Measurements from ENCODE around the gene RPL37A.

Gene RPL37A

DNA sequence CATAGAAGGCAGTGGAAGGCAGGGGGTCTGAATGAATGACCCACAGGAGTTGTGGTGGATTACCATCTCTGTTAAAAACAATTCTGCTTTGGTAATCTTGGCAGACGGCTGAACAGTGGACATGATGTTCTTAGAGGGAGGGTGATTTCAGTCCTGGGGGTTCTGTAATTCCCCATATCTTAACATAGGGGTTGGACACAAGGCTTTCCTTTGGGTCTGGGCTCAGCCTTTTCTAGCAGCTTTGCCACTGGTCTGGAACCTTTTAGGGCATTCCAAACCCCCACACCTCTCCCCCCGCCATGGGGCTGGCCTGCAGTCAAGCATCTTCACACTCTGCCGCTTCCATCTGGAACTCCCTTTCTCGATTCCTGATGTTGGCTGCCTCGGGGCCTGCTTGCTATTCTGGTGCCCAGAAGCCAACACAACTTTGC lies 50.3 kb downstream of the RPL37A start:
- Histone ChIP-seq H3K27ac (replicated peaks) (no peak overlapping the region), H3K4me3 (replicated peaks; ENCODE audit: insufficient read depth, low read length) (no peak overlapping the region), H3K27me3 (ENCODE audit: insufficient read depth, poor library complexity, severe bottlenecking) (peaks cover 7% of the 10 kb centered on the region)
- TF ChIP-seq GABPA (IDR thresholded peaks at IDR 0.05; ENCODE audit: low read depth) (no peak), REST (IDR thresholded peaks at IDR 0.05; ENCODE audit: insufficient replicate concordance, low read depth) (no peak), CTCF (IDR thresholded peaks at IDR 0.05; ENCODE audit: insufficient read depth, low read length) (no peak), POLR2AphosphoS5 (IDR thresholded peaks at IDR 0.05; ENCODE audit: low read depth) (no peak), SPI1 (IDR thresholded peaks at IDR 0.05; ENCODE audit: borderline replicate concordance, low read depth) (no peak)
- no peak for DNase-seq (ENCODE audit: low read depth in 1 of 2, low spot score in 1 of 2)

DNA sequence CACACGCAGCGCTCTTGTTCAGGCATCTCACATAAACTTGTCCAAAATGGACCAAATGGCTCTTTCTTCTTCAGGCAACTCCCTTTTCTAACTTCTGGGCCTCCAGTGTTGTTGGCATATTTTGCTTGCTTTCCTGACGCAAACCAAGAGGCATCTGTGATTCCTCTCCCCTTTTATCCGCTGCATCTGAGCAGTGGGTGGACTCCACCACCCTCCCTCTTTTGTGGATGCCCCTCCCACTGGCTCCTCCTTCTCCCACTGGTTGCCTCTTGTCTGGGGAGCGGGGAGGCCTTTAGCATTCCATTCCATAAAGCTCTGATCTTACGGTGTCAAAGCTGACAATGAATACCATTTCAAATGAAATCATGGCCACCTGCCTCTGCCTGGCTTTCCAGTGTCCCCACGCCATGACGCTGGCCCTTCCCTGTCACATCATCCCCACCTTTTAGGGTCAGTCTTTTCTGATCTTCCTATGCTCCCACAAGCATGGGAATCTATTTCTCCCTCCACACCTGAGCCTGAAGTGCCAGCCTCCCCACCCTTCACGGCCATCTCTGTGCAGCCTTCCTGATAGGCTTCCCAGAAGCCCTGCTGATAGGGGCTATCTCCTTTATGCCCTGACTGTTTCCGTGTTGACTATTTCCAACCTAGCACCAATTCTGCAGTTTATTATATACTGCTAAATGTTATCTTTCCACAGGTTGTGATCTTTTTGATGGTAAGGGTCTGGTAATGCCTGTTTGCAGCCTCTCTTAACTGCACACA lies 51.5 kb downstream of the RPL37A start:
- TF ChIP-seq REST (IDR thresholded peaks at IDR 0.05; ENCODE audit: insufficient replicate concordance, low read depth) (no peak), POLR2AphosphoS5 (IDR thresholded peaks at IDR 0.05; ENCODE audit: low read depth) (no peak), GABPA (IDR thresholded peaks at IDR 0.05; ENCODE audit: low read depth) (no peak), CTCF (IDR thresholded peaks at IDR 0.05; ENCODE audit: insufficient read depth, low read length) (no peak), SPI1 (IDR thresholded peaks at IDR 0.05; ENCODE audit: borderline replicate concordance, low read depth) (no peak)
- no peak for DNase-seq (ENCODE audit: low read depth in 1 of 2, low spot score in 1 of 2)
- Histone ChIP-seq H3K27ac (replicated peaks) (no peak overlapping the region), H3K27me3 (ENCODE audit: insufficient read depth, poor library complexity, severe bottlenecking) (peaks cover 7% of the 10 kb centered on the region), H3K4me3 (replicated peaks; ENCODE audit: insufficient read depth, low read length) (no peak overlapping the region)

DNA sequence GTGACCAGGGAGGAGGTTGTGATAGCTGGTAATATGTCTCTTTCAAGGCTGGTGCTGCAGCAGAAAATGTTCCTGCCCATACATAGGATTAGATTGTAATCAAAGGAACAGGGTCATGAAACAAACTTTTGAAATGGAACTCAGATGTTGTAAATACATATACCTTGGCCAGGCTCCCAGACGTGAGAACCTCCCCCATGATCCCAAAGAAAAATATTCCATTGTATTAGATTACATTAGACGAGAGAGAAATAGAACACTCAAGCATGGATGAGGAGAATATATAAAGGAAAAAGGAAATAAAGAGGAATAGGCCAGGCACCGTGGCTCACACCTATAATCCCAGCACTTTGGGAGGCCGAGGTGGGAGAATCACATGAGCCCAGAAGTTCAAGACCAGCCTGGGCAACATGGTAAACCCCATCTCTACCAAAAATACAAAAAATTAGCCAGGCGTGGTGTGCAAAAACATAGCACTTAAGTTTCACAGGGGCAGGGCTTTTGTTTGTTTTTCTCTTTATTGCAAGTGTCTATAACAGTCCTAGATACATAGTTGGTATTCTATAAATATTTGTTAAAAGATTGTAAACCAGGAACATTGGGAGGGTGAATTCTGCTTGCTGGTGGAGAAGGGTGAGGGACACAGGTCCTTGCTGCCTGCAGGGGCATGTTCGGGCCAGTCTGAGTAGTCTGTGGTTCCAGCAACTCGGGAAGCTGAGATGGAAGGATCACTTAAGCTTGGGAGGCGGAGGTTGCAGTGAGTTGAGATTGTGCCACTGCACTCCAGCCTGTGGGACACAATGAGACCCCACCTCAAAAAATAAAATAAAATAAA lies 52.8 kb downstream of the RPL37A start:
- TF ChIP-seq REST (IDR thresholded peaks at IDR 0.05; ENCODE audit: insufficient replicate concordance, low read depth) (no peak), POLR2AphosphoS5 (IDR thresholded peaks at IDR 0.05; ENCODE audit: low read depth) (no peak), CTCF (IDR thresholded peaks at IDR 0.05; ENCODE audit: insufficient read depth, low read length) (no peak), SPI1 (IDR thresholded peaks at IDR 0.05; ENCODE audit: borderline replicate concordance, low read depth) (no peak), GABPA (IDR thresholded peaks at IDR 0.05; ENCODE audit: low read depth) (no peak)
- Histone ChIP-seq H3K27me3 (ENCODE audit: insufficient read depth, poor library complexity, severe bottlenecking) (no peaks in the 10 kb centered on the region), H3K27ac (replicated peaks) (no peak overlapping the region), H3K4me3 (replicated peaks; ENCODE audit: insufficient read depth, low read length) (no peak overlapping the region)
- DNase-seq (ENCODE audit: low read depth in 1 of 2, low spot score in 1 of 2) = no peak
